ENCODE measurements around the gene ZDHHC14. TPM values are rescaled to one million over a fixed set of nuclear protein-coding genes. Genes with fewer than 3 reads are reported as not detected.
"Not testable (repeated sequence)": the region's sequence is repeated elsewhere in the genome, so short reads cannot be mapped to it uniquely, and the experiment has no call there.

The ZDHHC14 gene
- polyA plus RNA-seq, 1 donor (not counting 4 experiments of a cell fraction or from before 2014, with no cell fraction given), result 6.4 TPM

- FAIRE-seq (no peak), DNase-seq (ENCODE audit: low read depth, low spot score) (no peak)
- no peaks in the 10 kb centered on the region for H3K79me2 ChIP-seq (ENCODE audit: control insufficient read depth, insufficient read depth, low read length)
- peaks cover 5% of the 10 kb centered on the region for H3K27me3 ChIP-seq (ENCODE audit: control insufficient read depth, extremely low read depth, insufficient read depth, low read length)
- no peaks in the 10 kb centered on the region for H4K20me1 ChIP-seq (ENCODE audit: control insufficient read depth, extremely low read depth, insufficient read depth, low read length)
- H3K4me2 ChIP-seq (ENCODE audit: control insufficient read depth, extremely low read depth, insufficient read depth, low read depth, low read length), result no peak overlapping the region
- H3K4me3 ChIP-seq (ENCODE audit: control insufficient read depth in 2 of 3, extremely low read depth in 1 of 3, insufficient read depth in 2 of 3, low read depth in 1 of 3, low read length in 3 of 3), result no peak overlapping the region
- H3K4me1 ChIP-seq (ENCODE audit: control insufficient read depth, extremely low read depth, insufficient read depth, low read length), result peaks cover 3% of the 10 kb centered on the region
- no peak overlapping the region for H3K9ac ChIP-seq (ENCODE audit: control insufficient read depth, extremely low read depth, insufficient read depth, low read length)
- no peaks in the 10 kb centered on the region for H3K9me1 ChIP-seq (ENCODE audit: control insufficient read depth, extremely low read depth, insufficient read depth, low read length)
- TF ChIP-seq CTCF (optimal IDR thresholded peaks at IDR 0.05 in 1 of 3, IDR thresholded peaks at IDR 0.05 in 1 of 3, conservative IDR thresholded peaks at IDR 0.05 in 1 of 3; ENCODE audit: extremely low read depth in 1 of 3, insufficient read depth in 2 of 3, low read length in 3 of 3) (no peak), EZH2 (IDR thresholded peaks at IDR 0.05; ENCODE audit: low read length) (no peak)
- H3K36me3 ChIP-seq (ENCODE audit: control insufficient read depth in 2 of 2, extremely low read depth in 1 of 2, insufficient read depth in 2 of 2, low read length in 2 of 2), result no peaks in the 10 kb centered on the region
- no peak overlapping the region for H3K27ac ChIP-seq (ENCODE audit: control insufficient read depth, insufficient read depth, low read length)
- dilution Hi-C loops (cut with MboI; ENCODE audit: extremely low pct_ligation_motif_present, low sequenced_read_pairs), result no loop called here
- no peak overlapping the region for H2AFZ ChIP-seq (ENCODE audit: control insufficient read depth, low read length)
- peaks cover 3% of the 10 kb centered on the region for H3K9me3 ChIP-seq (ENCODE audit: control insufficient read depth, low read depth, low read length)
These were observed 314.5 kb downstream of the ZDHHC14 start for GRCh38 chr6:157695301-157696040.

GRCh38 chr6:157699777-157700636 is 319.0 kb downstream of the ZDHHC14 start:
- no peaks in the 10 kb centered on the region for H3K27me3 ChIP-seq (ENCODE audit: control insufficient read depth, extremely low read depth, insufficient read depth, low read length)
- FAIRE-seq, result no peak
- H3K9ac ChIP-seq (ENCODE audit: control insufficient read depth, extremely low read depth, insufficient read depth, low read length), result no peak overlapping the region
- dilution Hi-C loops (cut with MboI; ENCODE audit: extremely low pct_ligation_motif_present, low sequenced_read_pairs), result no loop called here
- no peaks in the 10 kb centered on the region for H3K36me3 ChIP-seq (ENCODE audit: control insufficient read depth in 2 of 2, extremely low read depth in 1 of 2, insufficient read depth in 2 of 2, low read length in 2 of 2)
- TF ChIP-seq CTCF (optimal IDR thresholded peaks at IDR 0.05 in 1 of 3, IDR thresholded peaks at IDR 0.05 in 1 of 3, conservative IDR thresholded peaks at IDR 0.05 in 1 of 3; ENCODE audit: extremely low read depth in 1 of 3, insufficient read depth in 2 of 3, low read length in 3 of 3), result no peak
- TF ChIP-seq EZH2 (IDR thresholded peaks at IDR 0.05; ENCODE audit: low read length), result no peak
- H3K4me1 ChIP-seq (ENCODE audit: control insufficient read depth, extremely low read depth, insufficient read depth, low read length), result no peaks in the 10 kb centered on the region
- H3K9me1 ChIP-seq (ENCODE audit: control insufficient read depth, extremely low read depth, insufficient read depth, low read length), result no peaks in the 10 kb centered on the region
- H3K4me3 ChIP-seq (ENCODE audit: control insufficient read depth in 2 of 3, extremely low read depth in 1 of 3, insufficient read depth in 2 of 3, low read depth in 1 of 3, low read length in 3 of 3), result no peak overlapping the region
- no peaks in the 10 kb centered on the region for H3K79me2 ChIP-seq (ENCODE audit: control insufficient read depth, insufficient read depth, low read length)
- H3K4me2 ChIP-seq (ENCODE audit: control insufficient read depth, extremely low read depth, insufficient read depth, low read depth, low read length), result no peak overlapping the region
- H3K9me3 ChIP-seq (ENCODE audit: control insufficient read depth, low read depth, low read length), result peaks cover 3% of the 10 kb centered on the region
- H3K27ac ChIP-seq (ENCODE audit: control insufficient read depth, insufficient read depth, low read length), result no peak overlapping the region
- DNase-seq (ENCODE audit: low read depth, low spot score), result no peak
- H2AFZ ChIP-seq (ENCODE audit: control insufficient read depth, low read length), result no peak overlapping the region
- H4K20me1 ChIP-seq (ENCODE audit: control insufficient read depth, extremely low read depth, insufficient read depth, low read length), result no peaks in the 10 kb centered on the region

GRCh38 chr6:157706351-157706750 is 325.4 kb downstream of the ZDHHC14 start:
- H3K9me1 ChIP-seq (ENCODE audit: control insufficient read depth, extremely low read depth, insufficient read depth, low read length); H3K9me3 ChIP-seq (ENCODE audit: control insufficient read depth, low read depth, low read length); H3K4me3 ChIP-seq (ENCODE audit: control insufficient read depth in 2 of 3, extremely low read depth in 1 of 3, insufficient read depth in 2 of 3, low read depth in 1 of 3, low read length in 3 of 3); H4K20me1 ChIP-seq (ENCODE audit: control insufficient read depth, extremely low read depth, insufficient read depth, low read length); H3K79me2 ChIP-seq (ENCODE audit: control insufficient read depth, insufficient read depth, low read length); H3K36me3 ChIP-seq (ENCODE audit: control insufficient read depth in 2 of 2, extremely low read depth in 1 of 2, insufficient read depth in 2 of 2, low read length in 2 of 2); FAIRE-seq; H3K9ac ChIP-seq (ENCODE audit: control insufficient read depth, extremely low read depth, insufficient read depth, low read length); H3K27ac ChIP-seq (ENCODE audit: control insufficient read depth, insufficient read depth, low read length); H2AFZ ChIP-seq (ENCODE audit: control insufficient read depth, low read length); DNase-seq (ENCODE audit: low read depth, low spot score); H3K27me3 ChIP-seq (ENCODE audit: control insufficient read depth, extremely low read depth, insufficient read depth, low read length); H3K4me2 ChIP-seq (ENCODE audit: control insufficient read depth, extremely low read depth, insufficient read depth, low read depth, low read length); H3K4me1 ChIP-seq (ENCODE audit: control insufficient read depth, extremely low read depth, insufficient read depth, low read length); dilution Hi-C loops (cut with MboI; ENCODE audit: extremely low pct_ligation_motif_present, low sequenced_read_pairs): not testable (repeated sequence)
